Ascending aorta (tissue), 2 donors: Measurements from ENCODE around the gene NECTIN1. TPM values are rescaled to one million over a fixed set of nuclear protein-coding genes. Genes with fewer than 3 reads are reported as not detected.

ENCODE experiments used
- DNase-seq, 2 donors: peaks; one replicate each; pipeline ENCODE4 v3.0.0-alpha.2; 2019; ENCODE audit warnings: low spot score in 2 of 2
- H3K27ac ChIP-seq, 2 donors: fragments of 200-600 bp; sonication (generic); one replicate each; pipeline ENCODE4 v1.5.1; 2016 to 2017; ENCODE audit warnings: mild to moderate bottlenecking in 1 of 2
- H3K27me3 ChIP-seq: fragments of 200-600 bp; sonication (generic); one replicate; pipeline ENCODE4 v1.5.1; 2017
- H3K36me3 ChIP-seq, 2 donors: fragments of 200-600 bp; sonication (generic); one replicate each; pipeline ENCODE4 v1.5.1; 2016
- H3K4me1 ChIP-seq, 2 donors: fragments of 200-600 bp; sonication (generic); one replicate each; pipeline ENCODE4 v1.5.1; 2016 to 2017; ENCODE audit warnings: mild to moderate bottlenecking in 1 of 2
- H3K4me3 ChIP-seq, 2 donors: fragments of 200-600 bp; sonication (generic); one replicate each; pipeline ENCODE4 v1.5.1; 2016 to 2017; ENCODE audit warnings: mild to moderate bottlenecking in 1 of 2
- H3K9me3 ChIP-seq, 2 donors: fragments of 200-600 bp; sonication (generic); one replicate each; pipeline ENCODE4 v1.5.1; 2016
- intact Hi-C: fragments of 100-400 bp; cut with DNase I; formaldehyde crosslinking; loops from one replicate; pipeline ENCODE4 v1.15.1; 2023
- total RNA-seq: library from RNA; depleted of rRNA; stranded (reverse); fragments of >200 nt; gene quantifications from one replicate; pipeline ENCODE4 v1.1.0, GENCODE V29; 2016
- TF ChIP-seq, protein P1 (sequence below), 3 experiments: fragments of 200-600 bp in 2 of 3; fragments of 450-650 bp in 1 of 3; sonication (generic) in 2 of 3; IDR thresholded peaks; one replicate each; pipeline ENCODE4 v1.5.1; 2016 to 2019; ENCODE audit warnings: antibody characterized with exemption in 3 of 3, mild to moderate bottlenecking in 1 of 3, moderate library complexity in 1 of 3

The NECTIN1 gene
- total RNA-seq, 1 donor from 2014 or later, result 1.6 TPM

DNA sequence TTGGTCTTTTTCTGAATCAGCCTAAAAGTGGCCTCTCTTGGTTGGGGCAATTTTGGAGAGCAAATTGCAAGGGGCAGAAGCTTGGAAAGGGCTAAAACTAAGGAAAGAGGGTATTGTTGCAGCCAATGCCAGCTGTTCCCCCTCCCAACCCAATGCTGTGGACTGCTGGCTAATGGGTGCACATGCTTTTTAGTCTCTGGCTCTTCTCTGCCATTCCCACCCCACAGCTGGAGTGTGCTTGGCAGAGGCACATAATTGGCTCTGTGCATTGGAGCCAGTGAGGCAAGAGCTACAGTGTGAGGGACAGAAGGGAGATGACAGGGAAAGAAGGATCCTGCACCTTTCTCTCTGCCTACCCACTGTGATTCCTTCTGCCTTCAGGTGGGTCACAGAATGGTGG lies 140.0 kb downstream of the NECTIN1 start:
- DNase-seq, result no peak
- Histone ChIP-seq H3K4me3 (no peak overlapping the region), H3K36me3 (no peaks in the 10 kb centered on the region), H3K4me1 (peaks cover 6 to 7% of the 10 kb centered on the region in 2 donors), H3K9me3 (peaks cover 0 to 3% of the 10 kb centered on the region in 2 donors), H3K27ac (no peak overlapping the region), H3K27me3 (no peaks in the 10 kb centered on the region)
- TF ChIP-seq, protein P1, sequence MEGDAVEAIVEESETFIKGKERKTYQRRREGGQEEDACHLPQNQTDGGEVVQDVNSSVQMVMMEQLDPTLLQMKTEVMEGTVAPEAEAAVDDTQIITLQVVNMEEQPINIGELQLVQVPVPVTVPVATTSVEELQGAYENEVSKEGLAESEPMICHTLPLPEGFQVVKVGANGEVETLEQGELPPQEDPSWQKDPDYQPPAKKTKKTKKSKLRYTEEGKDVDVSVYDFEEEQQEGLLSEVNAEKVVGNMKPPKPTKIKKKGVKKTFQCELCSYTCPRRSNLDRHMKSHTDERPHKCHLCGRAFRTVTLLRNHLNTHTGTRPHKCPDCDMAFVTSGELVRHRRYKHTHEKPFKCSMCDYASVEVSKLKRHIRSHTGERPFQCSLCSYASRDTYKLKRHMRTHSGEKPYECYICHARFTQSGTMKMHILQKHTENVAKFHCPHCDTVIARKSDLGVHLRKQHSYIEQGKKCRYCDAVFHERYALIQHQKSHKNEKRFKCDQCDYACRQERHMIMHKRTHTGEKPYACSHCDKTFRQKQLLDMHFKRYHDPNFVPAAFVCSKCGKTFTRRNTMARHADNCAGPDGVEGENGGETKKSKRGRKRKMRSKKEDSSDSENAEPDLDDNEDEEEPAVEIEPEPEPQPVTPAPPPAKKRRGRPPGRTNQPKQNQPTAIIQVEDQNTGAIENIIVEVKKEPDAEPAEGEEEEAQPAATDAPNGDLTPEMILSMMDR (IDR thresholded peaks at IDR 0.05), result no peak
- intact Hi-C loops, result no loop called here
